Activated CD8-positive, alpha-beta memory T cell treated with anti-CD3 and anti-CD28 coated beads, Interleukin-2, amount 50 U/mL, for 1 hour (primary cell): ENCODE data around the gene FASTKD1.

Source experiments
- DNase-seq: peaks from one replicate; pipeline ENCODE4 v3.0.0-alpha.2; 2020; ENCODE audit errors: extremely low read depth

The FASTKD1 gene

GRCh38 chr2:169507698-169508097, 66.0 kb downstream of the FASTKD1 start:
- no peak for DNase-seq

- no peak for DNase-seq
Observed at GRCh38 chr2:169504651-169505050, 69.0 kb downstream of the FASTKD1 start.

- no peak for DNase-seq
Observed at GRCh38 chr2:169495310-169495928, 78.2 kb downstream of the FASTKD1 start.

- DNase-seq, result no peak
Observed at GRCh38 chr2:169493360-169493759, 80.3 kb downstream of the FASTKD1 start.

- DNase-seq, result no peak
Observed at GRCh38 chr2:169491378-169491777, 82.3 kb downstream of the FASTKD1 start.

- no peak for DNase-seq
Observed at GRCh38 chr2:169490834-169491233, 82.8 kb downstream of the FASTKD1 start.

GRCh38 chr2:169486487-169486886, 87.2 kb downstream of the FASTKD1 start:
- DNase-seq, result no peak

- DNase-seq, result no peak
Observed at GRCh38 chr2:169485650-169486138, 88.0 kb downstream of the FASTKD1 start.

GRCh38 chr2:169480079-169480465, 93.6 kb downstream of the FASTKD1 start:
- no peak for DNase-seq
